ENCODE data around the gene TMEM54. TPM values are rescaled to one million over a fixed set of nuclear protein-coding genes. Genes with fewer than 3 reads are reported as not detected.

The TMEM54 gene
- total RNA-seq, 1 experiment from 2014 or later, result 68.6 TPM

- DNase-seq (ENCODE audit: low read depth in 1 of 2, low spot score in 2 of 2), result no peak
- Histone ChIP-seq H3K9me3 (replicated peaks) (no peaks in the 10 kb centered on the region), H3K4me3 (no peak overlapping the region), H3K36me3 (peaks cover 12% of the 10 kb centered on the region; the same call in 1 of the 2 replicates), H3K4me1 (replicated peaks) (peaks cover 21% of the 10 kb centered on the region), H3K27ac (no peak overlapping the region), H3K27me3 (replicated peaks) (no peaks in the 10 kb centered on the region)
Measured at GRCh38 chr1:32864375-32865019, 36.7 kb downstream of the TMEM54 start.

- no peak overlapping the region for H3K27ac ChIP-seq
- no peak for DNase-seq (ENCODE audit: low read depth in 1 of 2, low spot score in 2 of 2)
- no peaks in the 10 kb centered on the region for H3K9me3 ChIP-seq (replicated peaks)
- H3K4me3 ChIP-seq, result no peak overlapping the region
- peaks cover 21% of the 10 kb centered on the region for H3K4me1 ChIP-seq (replicated peaks)
- H3K27me3 ChIP-seq (replicated peaks), result no peaks in the 10 kb centered on the region
- H3K36me3 ChIP-seq, result peaks cover 16% of the 10 kb centered on the region; the same call in 1 of the 2 replicates
Measured at GRCh38 chr1:32863881-32864245, 37.3 kb downstream of the TMEM54 start.

GRCh38 chr1:32863218-32863880 is 37.8 kb downstream of the TMEM54 start:
- Histone ChIP-seq H3K9me3 (replicated peaks) (no peaks in the 10 kb centered on the region), H3K27ac (no peak overlapping the region), H3K4me1 (replicated peaks) (peaks cover 21% of the 10 kb centered on the region), H3K4me3 (no peak overlapping the region), H3K27me3 (replicated peaks) (no peaks in the 10 kb centered on the region), H3K36me3 (peaks cover 19% of the 10 kb centered on the region; the same call in 1 of the 2 replicates)
- DNase-seq (ENCODE audit: low read depth in 1 of 2, low spot score in 2 of 2), result no peak

- H3K36me3 ChIP-seq, result peaks cover 30% of the 10 kb centered on the region
- no peak overlapping the region for H3K4me3 ChIP-seq
- H3K9me3 ChIP-seq (replicated peaks), result no peaks in the 10 kb centered on the region
- DNase-seq (ENCODE audit: low read depth in 1 of 2, low spot score in 2 of 2), result no peak
- H3K4me1 ChIP-seq (replicated peaks), result peaks cover 30% of the 10 kb centered on the region
- H3K27me3 ChIP-seq (replicated peaks), result no peaks in the 10 kb centered on the region
- no peak overlapping the region for H3K27ac ChIP-seq
Measured at GRCh38 chr1:32861904-32862695, 39.1 kb downstream of the TMEM54 start.

- no peak overlapping the region for H3K27ac ChIP-seq
- peaks cover 28% of the 10 kb centered on the region for H3K4me1 ChIP-seq (replicated peaks)
- H3K36me3 ChIP-seq, result peaks cover 43% of the 10 kb centered on the region
- H3K27me3 ChIP-seq (replicated peaks), result no peaks in the 10 kb centered on the region
- H3K9me3 ChIP-seq (replicated peaks), result no peaks in the 10 kb centered on the region
- H3K4me3 ChIP-seq, result no peak overlapping the region
- DNase-seq (ENCODE audit: low read depth in 1 of 2, low spot score in 2 of 2), result no peak
Measured at GRCh38 chr1:32860566-32860965, 40.6 kb downstream of the TMEM54 start.

- H3K27ac ChIP-seq, result no peak overlapping the region
- no peaks in the 10 kb centered on the region for H3K27me3 ChIP-seq (replicated peaks)
- H3K4me1 ChIP-seq (replicated peaks), result peaks cover 22% of the 10 kb centered on the region
- peaks cover 44% of the 10 kb centered on the region for H3K36me3 ChIP-seq
- no peak for DNase-seq (ENCODE audit: low read depth in 1 of 2, low spot score in 2 of 2)
- no peaks in the 10 kb centered on the region for H3K9me3 ChIP-seq (replicated peaks)
- H3K4me3 ChIP-seq, result no peak overlapping the region
Measured at GRCh38 chr1:32859915-32860314, 41.3 kb downstream of the TMEM54 start.

GRCh38 chr1:32858791-32859190 is 42.4 kb downstream of the TMEM54 start:
- H3K27ac ChIP-seq, result no peak overlapping the region
- DNase-seq (ENCODE audit: low read depth in 1 of 2, low spot score in 2 of 2), result peak in 1 of 2 experiments; percentile 11
- peaks cover 55% of the 10 kb centered on the region for H3K36me3 ChIP-seq
- no peaks in the 10 kb centered on the region for H3K9me3 ChIP-seq (replicated peaks)
- H3K27me3 ChIP-seq (replicated peaks), result no peaks in the 10 kb centered on the region
- peaks cover 22% of the 10 kb centered on the region for H3K4me1 ChIP-seq (replicated peaks)
- H3K4me3 ChIP-seq, result no peak overlapping the region

- Histone ChIP-seq H3K36me3 (peaks cover 59% of the 10 kb centered on the region), H3K27ac (no peak overlapping the region), H3K4me3 (no peak overlapping the region), H3K9me3 (replicated peaks) (no peaks in the 10 kb centered on the region), H3K4me1 (replicated peaks) (peaks cover 22% of the 10 kb centered on the region), H3K27me3 (replicated peaks) (no peaks in the 10 kb centered on the region)
- no peak for DNase-seq (ENCODE audit: low read depth in 1 of 2, low spot score in 2 of 2)
Measured at GRCh38 chr1:32858136-32858535, 43.1 kb downstream of the TMEM54 start.

- Histone ChIP-seq H3K27ac (no peak overlapping the region), H3K9me3 (replicated peaks) (no peaks in the 10 kb centered on the region), H3K4me3 (no peak overlapping the region), H3K36me3 (peaks cover 62% of the 10 kb centered on the region), H3K27me3 (replicated peaks) (no peaks in the 10 kb centered on the region), H3K4me1 (replicated peaks) (peaks cover 10% of the 10 kb centered on the region; the same call in 1 of the 2 replicates)
- no peak for DNase-seq (ENCODE audit: low read depth in 1 of 2, low spot score in 2 of 2)
Measured at GRCh38 chr1:32855861-32856617, 45.1 kb downstream of the TMEM54 start.

GRCh38 chr1:32848354-32849063 is 52.7 kb downstream of the TMEM54 start:
- Histone ChIP-seq H3K27me3 (replicated peaks) (no peaks in the 10 kb centered on the region), H3K4me3 (no peak overlapping the region), H3K9me3 (replicated peaks) (no peaks in the 10 kb centered on the region), H3K4me1 (replicated peaks) (no peaks in the 10 kb centered on the region), H3K27ac (no peak overlapping the region), H3K36me3 (peaks cover 44% of the 10 kb centered on the region)
- no peak for DNase-seq (ENCODE audit: low read depth in 1 of 2, low spot score in 2 of 2)
